Measurements from ENCODE around the gene ARGLU1. TPM values are rescaled to one million over a fixed set of nuclear protein-coding genes. Genes with fewer than 3 reads are reported as not detected.
A peak's percentile ranks its signal among the peaks of the same experiment; 100 is the strongest.

ARGLU1 gene
- total RNA-seq, 2 donors from 2014 or later, result 60.7 to 89.1 TPM

DNA sequence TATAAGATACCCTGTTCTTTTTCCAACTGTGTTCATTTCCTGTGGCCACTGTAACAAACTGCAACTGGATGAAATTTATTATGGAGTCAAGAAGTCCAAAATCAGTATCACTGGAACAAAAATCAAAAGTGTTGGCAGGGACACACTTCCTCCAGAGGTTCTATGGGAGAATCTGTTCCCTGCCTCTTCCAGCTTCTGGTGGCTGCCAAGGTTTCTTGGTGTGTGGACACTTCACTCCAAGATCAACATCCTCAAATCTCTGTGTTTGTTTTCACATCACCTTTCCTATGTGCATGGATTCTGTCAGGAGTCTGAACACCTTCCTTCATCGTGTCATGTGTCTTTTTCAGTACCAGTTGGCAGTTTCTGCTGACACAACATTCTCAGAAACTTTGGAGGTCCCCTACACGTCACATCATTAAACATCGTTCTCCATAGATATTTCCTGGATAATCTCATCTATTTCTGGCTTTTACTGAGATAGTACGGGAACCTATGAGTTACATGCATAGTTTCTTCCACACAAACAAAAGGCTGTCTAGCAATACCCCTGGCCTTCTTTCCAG, 17.3 kb downstream of the ARGLU1 start:
- Mint-ChIP-seq H3K4me1 (ENCODE audit: low read depth in 2 of 2) (peaks cover 35 to 41% of the 10 kb centered on the region in 2 donors), H3K27ac (peak overlapping the region in 1 of 2 donors; percentile 32), H3K4me3 (no peak overlapping the region), H3K36me3 (peaks cover 29% of the 10 kb centered on the region), H3K27me3 (no peaks in the 10 kb centered on the region), H3K9me3 (no peaks in the 10 kb centered on the region)
- ATAC-seq, result no peak
- no peak for DNase-seq (ENCODE audit: low spot score)

GRCh38 chr13:106548064-106548696, 19.8 kb downstream of the ARGLU1 start:
- Mint-ChIP-seq H3K4me3 (no peak overlapping the region), H3K27ac (no peak overlapping the region), H3K36me3 (peaks cover 21% of the 10 kb centered on the region), H3K27me3 (no peaks in the 10 kb centered on the region), H3K4me1 (ENCODE audit: low read depth in 2 of 2) (peaks cover 25 to 34% of the 10 kb centered on the region in 2 donors), H3K9me3 (no peaks in the 10 kb centered on the region)
- ATAC-seq, result peak; percentile 27 to 45
- DNase-seq (ENCODE audit: low spot score), result no peak

DNA sequence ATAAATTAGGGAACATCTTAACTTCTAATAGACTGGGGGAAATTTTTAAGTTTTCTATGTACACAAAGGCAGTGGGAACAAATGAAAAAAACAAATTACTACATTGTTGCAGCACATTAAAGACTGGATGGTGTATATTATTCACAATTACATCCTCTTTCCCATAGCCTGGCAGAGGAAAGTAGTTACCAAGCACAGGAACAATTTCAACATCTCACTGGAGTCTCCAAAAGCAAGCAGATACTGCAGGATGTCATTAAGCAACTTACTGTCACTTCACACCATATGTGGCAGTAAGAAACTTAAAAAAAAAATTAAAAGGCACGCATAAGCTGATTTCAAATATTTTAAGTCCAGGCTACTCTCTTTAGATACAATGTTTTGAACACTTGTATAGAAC, 26.1 kb downstream of the ARGLU1 start:
- peaks cover 0 to 1% of the 10 kb centered on the region in 2 donors for H3K4me1 Mint-ChIP-seq (ENCODE audit: low read depth in 2 of 2)
- no peak overlapping the region for H3K27ac Mint-ChIP-seq
- no peak for ATAC-seq
- no peak overlapping the region for H3K4me3 Mint-ChIP-seq
- no peak for DNase-seq (ENCODE audit: low spot score)
- no peaks in the 10 kb centered on the region for H3K27me3 Mint-ChIP-seq
- H3K36me3 Mint-ChIP-seq, result peaks cover 5% of the 10 kb centered on the region
- no peaks in the 10 kb centered on the region for H3K9me3 Mint-ChIP-seq

- H3K27me3 Mint-ChIP-seq, result no peaks in the 10 kb centered on the region
- DNase-seq (ENCODE audit: low spot score) (no peak), ATAC-seq (no peak)
- peaks cover 4 to 8% of the 10 kb centered on the region in 2 donors for H3K4me1 Mint-ChIP-seq (ENCODE audit: low read depth in 2 of 2)
- H3K9me3 Mint-ChIP-seq, result no peaks in the 10 kb centered on the region
- no peak overlapping the region for H3K4me3 Mint-ChIP-seq
- H3K36me3 Mint-ChIP-seq, result peaks cover 5% of the 10 kb centered on the region
- H3K27ac Mint-ChIP-seq, result no peak overlapping the region
Measured at GRCh38 chr13:106540613-106541012, 27.3 kb downstream of the ARGLU1 start.

- no peak for ATAC-seq
- H3K9me3 Mint-ChIP-seq, result no peaks in the 10 kb centered on the region
- H3K4me3 Mint-ChIP-seq, result no peak overlapping the region
- no peak for DNase-seq (ENCODE audit: low spot score)
- peaks cover 16 to 20% of the 10 kb centered on the region in 2 donors for H3K4me1 Mint-ChIP-seq (ENCODE audit: low read depth in 2 of 2)
- no peak overlapping the region for H3K27ac Mint-ChIP-seq
- peaks cover 5% of the 10 kb centered on the region for H3K36me3 Mint-ChIP-seq
- peaks cover 10 to 15% of the 10 kb centered on the region in 2 donors for H3K27me3 Mint-ChIP-seq
Measured at GRCh38 chr13:106537521-106537920, 30.4 kb downstream of the ARGLU1 start.

DNA sequence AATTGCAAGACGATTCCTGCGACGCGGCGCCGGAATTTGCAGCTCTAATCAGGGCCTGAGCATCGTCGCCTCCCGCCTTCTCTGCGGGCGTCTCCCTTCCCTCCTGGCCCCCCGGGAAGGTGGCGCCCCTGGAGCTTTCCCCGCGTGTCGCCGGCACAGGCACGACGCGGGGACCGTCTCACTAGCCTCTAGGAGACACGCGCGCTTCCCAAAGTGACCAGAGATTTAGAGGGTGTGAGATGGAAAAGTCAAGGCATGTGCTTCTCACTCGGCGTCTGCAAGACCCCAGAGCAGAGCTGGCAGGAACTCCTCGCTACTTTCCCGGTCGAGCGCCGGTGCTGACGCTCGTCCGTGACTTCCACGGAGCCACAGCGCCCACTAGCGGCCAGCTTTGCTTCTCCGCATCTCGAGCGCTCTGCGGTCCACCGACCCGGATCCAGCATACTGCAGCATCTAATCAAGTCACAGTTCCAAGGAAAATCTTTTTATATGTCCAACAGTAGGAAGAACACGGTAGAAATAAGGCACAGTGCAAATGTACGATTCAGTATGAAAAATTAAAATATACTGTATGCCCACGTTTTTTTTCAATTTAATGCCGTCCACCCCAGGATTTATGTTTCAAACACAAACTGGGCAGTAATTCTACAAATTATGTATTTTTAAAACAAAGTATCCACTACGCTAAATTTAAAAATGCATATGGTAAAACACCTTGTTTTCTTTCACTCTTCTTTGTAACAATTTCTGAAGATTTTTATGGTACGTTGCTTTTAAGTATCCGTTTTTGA, 31.5 kb downstream of the ARGLU1 start:
- H3K4me1 Mint-ChIP-seq (ENCODE audit: low read depth in 2 of 2), result peaks cover 16 to 20% of the 10 kb centered on the region in 2 donors
- peak overlapping the region; percentile 64 to 90 for H3K27ac Mint-ChIP-seq
- H3K27me3 Mint-ChIP-seq, result peaks cover 16 to 26% of the 10 kb centered on the region in 2 donors
- peak; percentile 85 for DNase-seq (ENCODE audit: low spot score)
- no peaks in the 10 kb centered on the region for H3K9me3 Mint-ChIP-seq
- ATAC-seq, result peak; percentile 54
- peak overlapping the region; percentile 93 for H3K4me3 Mint-ChIP-seq
- peaks cover 5% of the 10 kb centered on the region for H3K36me3 Mint-ChIP-seq

DNA sequence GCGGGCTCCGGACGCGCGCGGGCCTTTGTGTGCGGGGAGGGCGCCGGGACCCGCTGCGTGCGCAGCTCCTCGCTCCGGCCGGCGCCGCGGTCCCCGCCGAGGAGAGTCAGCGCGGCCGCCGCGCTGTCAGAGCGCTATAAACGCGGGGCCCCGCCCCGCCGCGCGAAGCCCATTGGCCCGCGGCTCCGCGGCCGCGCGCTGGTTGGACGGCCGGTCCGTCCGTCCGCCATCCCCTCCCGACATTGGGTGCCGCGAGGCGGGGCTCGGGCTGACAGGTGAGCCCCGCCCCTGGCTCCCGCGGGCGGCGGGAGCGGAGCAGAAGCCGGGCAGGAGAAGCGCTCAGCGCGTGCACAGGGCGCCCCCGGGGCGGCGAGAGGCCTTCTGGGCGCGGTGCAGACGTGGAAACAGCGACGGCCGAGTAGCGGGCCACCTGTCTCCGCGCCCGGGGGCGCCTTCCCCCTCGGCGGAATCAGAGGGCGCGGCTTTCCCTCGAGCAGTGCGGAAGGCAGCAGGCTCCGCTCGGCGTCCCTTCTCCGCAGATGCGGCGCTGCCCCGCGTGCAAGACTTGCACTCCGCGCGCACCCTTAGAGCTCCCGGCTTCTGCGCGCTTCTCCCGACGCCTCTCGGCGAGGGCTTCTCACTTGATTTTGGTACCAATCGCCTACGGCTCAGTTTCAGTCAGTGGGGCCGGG, 32.2 kb downstream of the ARGLU1 start, which contains the start of gene EFNB2:
Gene EFNB2, minus strand, starts transcription at position 111 of the 692 bp plus-strand sequence. CDS start 698 bp downstream, outside the sequence.
- H3K27ac Mint-ChIP-seq, result peak within 1 kb of the TSS; percentile 64 to 90
- no peaks in the 10 kb centered on the region for H3K9me3 Mint-ChIP-seq
- peak within 1 kb of the TSS; percentile 93 for H3K4me3 Mint-ChIP-seq
- peak; percentile 90 for DNase-seq (ENCODE audit: low spot score)
- peaks cover 1% of the 10 kb centered on the region for H3K36me3 Mint-ChIP-seq
- peaks cover 16 to 33% of the 10 kb centered on the region in 2 donors for H3K27me3 Mint-ChIP-seq
- H3K4me1 Mint-ChIP-seq (ENCODE audit: low read depth in 2 of 2), result peaks cover 16 to 20% of the 10 kb centered on the region in 2 donors
- ATAC-seq, result peak; percentile 98

GRCh38 chr13:106534639-106535551, 33.0 kb downstream of the ARGLU1 start:
- H3K27me3 Mint-ChIP-seq, result peaks cover 23 to 41% of the 10 kb centered on the region in 2 donors
- H3K36me3 Mint-ChIP-seq, result no peaks in the 10 kb centered on the region
- peaks cover 16 to 20% of the 10 kb centered on the region in 2 donors for H3K4me1 Mint-ChIP-seq (ENCODE audit: low read depth in 2 of 2)
- peak; percentile 62 for DNase-seq (ENCODE audit: low spot score)
- peak overlapping the region; percentile 93 for H3K4me3 Mint-ChIP-seq
- H3K27ac Mint-ChIP-seq, result no peak overlapping the region
- no peaks in the 10 kb centered on the region for H3K9me3 Mint-ChIP-seq
- peak in 1 of 2 donors; percentile 37 for ATAC-seq

- no peak overlapping the region for H3K27ac Mint-ChIP-seq
- peaks cover 29 to 48% of the 10 kb centered on the region in 2 donors for H3K27me3 Mint-ChIP-seq
Measured at GRCh38 chr13:106533943-106534638, 33.8 kb downstream of the ARGLU1 start.

DNA sequence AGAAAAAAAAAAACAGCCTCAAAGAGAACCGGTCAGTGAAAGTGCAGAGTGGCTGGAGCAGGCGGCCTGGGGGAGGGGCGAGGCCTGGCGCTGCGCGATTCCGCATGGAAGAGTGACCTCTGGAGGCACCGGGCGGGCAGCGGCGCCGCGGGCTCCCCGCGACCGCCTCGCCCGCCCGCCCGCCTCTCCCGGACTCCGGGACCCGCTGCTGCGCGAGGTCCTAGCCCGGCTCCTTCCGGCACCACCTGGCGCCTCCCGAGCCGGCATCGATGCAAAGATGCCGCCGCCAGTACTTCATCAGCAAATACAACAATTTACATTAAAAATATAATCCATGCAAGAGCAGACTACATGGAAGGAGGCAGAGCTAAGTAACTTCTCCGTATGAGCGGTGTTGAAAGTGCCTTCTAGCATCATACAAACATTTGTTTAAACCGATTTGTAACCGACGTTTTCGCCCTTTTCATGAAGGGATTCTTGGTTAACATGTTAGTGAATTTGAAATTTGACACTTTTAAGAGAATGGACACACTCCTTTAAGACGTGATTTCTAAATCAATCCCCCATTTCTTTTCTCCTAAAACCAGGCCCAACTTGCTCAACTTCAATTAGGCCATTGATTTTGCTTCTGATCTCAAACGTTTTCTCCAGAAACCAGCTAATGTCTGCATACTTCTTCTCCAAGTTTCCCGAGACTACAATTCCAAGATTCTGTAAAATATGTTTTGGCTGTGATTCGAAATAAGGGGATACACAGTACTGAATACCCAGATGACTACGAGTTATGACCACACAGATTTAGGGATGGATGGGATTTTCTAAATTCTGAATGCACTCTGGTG, 34.6 kb downstream of the ARGLU1 start:
- Mint-ChIP-seq H3K9me3 (no peaks in the 10 kb centered on the region), H3K4me1 (ENCODE audit: low read depth in 2 of 2) (peaks cover 16 to 20% of the 10 kb centered on the region in 2 donors), H3K27me3 (peaks cover 33 to 54% of the 10 kb centered on the region in 2 donors), H3K4me3 (peak overlapping the region; percentile 48), H3K36me3 (no peaks in the 10 kb centered on the region), H3K27ac (no peak overlapping the region)
- ATAC-seq, result no peak
- DNase-seq (ENCODE audit: low spot score), result no peak

More at GRCh38 chr13:106533943-106534638, 33.8 kb downstream of the ARGLU1 start:
- no peaks in the 10 kb centered on the region for H3K9me3 Mint-ChIP-seq
- H3K4me1 Mint-ChIP-seq (ENCODE audit: low read depth in 2 of 2), result peaks cover 16 to 20% of the 10 kb centered on the region in 2 donors
- H3K36me3 Mint-ChIP-seq, result no peaks in the 10 kb centered on the region
- ATAC-seq, result no peak
- H3K4me3 Mint-ChIP-seq, result peak overlapping the region; percentile 65
- no peak for DNase-seq (ENCODE audit: low spot score)

- H3K4me1 Mint-ChIP-seq (ENCODE audit: low read depth in 2 of 2), result peaks cover 16 to 20% of the 10 kb centered on the region in 2 donors
- H3K9me3 Mint-ChIP-seq, result no peaks in the 10 kb centered on the region
- peaks cover 34 to 63% of the 10 kb centered on the region in 2 donors for H3K27me3 Mint-ChIP-seq
- no peaks in the 10 kb centered on the region for H3K36me3 Mint-ChIP-seq
- ATAC-seq (no peak), DNase-seq (ENCODE audit: low spot score) (no peak)
- peak overlapping the region; percentile 48 for H3K4me3 Mint-ChIP-seq
- no peak overlapping the region for H3K27ac Mint-ChIP-seq
Measured at GRCh38 chr13:106532111-106532929, 35.6 kb downstream of the ARGLU1 start.

Measured in natural killer cell treated with Interleukin-12 subunit alpha and Interleukin-12 subunit beta and Interleukin-15 and Interleukin-18, amount 100 ng/mL, for 72 hours (primary cell).